Sigmoid colon (tissue), 4 donors: ENCODE data around the gene DGKE.

Experiments
- POLR2A ChIP-seq, 2 donors: fragments of 450-650 bp; IDR thresholded peaks; one replicate each; pipeline ENCODE4 v1.6.1; 2016; ENCODE audit warnings: antibody characterized with exemption in 2 of 2, mild to moderate bottlenecking in 2 of 2, moderate library complexity in 2 of 2
- POLR2AphosphoS5 ChIP-seq, 4 donors: sonication (generic); formaldehyde crosslinking; IDR thresholded peaks; one replicate each; pipeline ENCODE4 v1.6.1; 2017; ENCODE audit warnings: antibody characterized with exemption in 4 of 4
- TF ChIP-seq, protein P1 (sequence below), 4 experiments: fragments of 450-650 bp in 3 of 4; fragments of 200-600 bp in 1 of 4; IDR thresholded peaks; one replicate each; pipeline ENCODE4 v1.5.1; 2016 to 2019; ENCODE audit warnings: antibody characterized with exemption in 4 of 4, mild to moderate bottlenecking in 3 of 4, moderate library complexity in 2 of 4

DNA sequence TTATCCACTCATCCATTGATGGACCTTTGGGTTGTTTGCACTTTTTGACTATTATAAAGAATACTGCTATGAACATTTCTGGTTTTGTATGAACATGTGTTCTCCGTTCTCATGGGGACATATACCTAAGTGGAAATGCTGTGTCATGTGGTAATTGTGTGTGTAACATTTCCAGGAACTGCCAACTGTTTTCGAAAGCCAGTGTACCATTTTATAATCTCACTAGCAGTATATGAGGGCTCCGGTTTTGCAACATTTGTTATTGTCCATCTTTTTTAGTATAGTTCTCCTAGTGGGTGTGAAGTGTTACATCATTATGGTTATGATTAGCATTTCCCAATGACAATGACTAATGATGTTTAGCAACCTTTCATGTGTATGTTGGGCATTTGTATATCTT, 85.0 kb downstream of the DGKE start:
- TF ChIP-seq, protein P1, sequence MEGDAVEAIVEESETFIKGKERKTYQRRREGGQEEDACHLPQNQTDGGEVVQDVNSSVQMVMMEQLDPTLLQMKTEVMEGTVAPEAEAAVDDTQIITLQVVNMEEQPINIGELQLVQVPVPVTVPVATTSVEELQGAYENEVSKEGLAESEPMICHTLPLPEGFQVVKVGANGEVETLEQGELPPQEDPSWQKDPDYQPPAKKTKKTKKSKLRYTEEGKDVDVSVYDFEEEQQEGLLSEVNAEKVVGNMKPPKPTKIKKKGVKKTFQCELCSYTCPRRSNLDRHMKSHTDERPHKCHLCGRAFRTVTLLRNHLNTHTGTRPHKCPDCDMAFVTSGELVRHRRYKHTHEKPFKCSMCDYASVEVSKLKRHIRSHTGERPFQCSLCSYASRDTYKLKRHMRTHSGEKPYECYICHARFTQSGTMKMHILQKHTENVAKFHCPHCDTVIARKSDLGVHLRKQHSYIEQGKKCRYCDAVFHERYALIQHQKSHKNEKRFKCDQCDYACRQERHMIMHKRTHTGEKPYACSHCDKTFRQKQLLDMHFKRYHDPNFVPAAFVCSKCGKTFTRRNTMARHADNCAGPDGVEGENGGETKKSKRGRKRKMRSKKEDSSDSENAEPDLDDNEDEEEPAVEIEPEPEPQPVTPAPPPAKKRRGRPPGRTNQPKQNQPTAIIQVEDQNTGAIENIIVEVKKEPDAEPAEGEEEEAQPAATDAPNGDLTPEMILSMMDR (IDR thresholded peaks at IDR 0.05) = no peak
- TF ChIP-seq POLR2A (IDR thresholded peaks at IDR 0.05) (no peak), POLR2AphosphoS5 (IDR thresholded peaks at IDR 0.05) (no peak)
